Skeletal muscle tissue (tissue), 4 donors: ENCODE measurements around the gene LPAR3. TPM values are rescaled to one million over a fixed set of nuclear protein-coding genes. Genes with fewer than 3 reads are reported as not detected.

Source experiments
- H3K27ac ChIP-seq: one replicate; pipeline ENCODE4 v1.7.0; 2013; ENCODE audit warnings: mild to moderate bottlenecking, low read depth, low read length, inconsistent platforms
- H3K27me3 ChIP-seq, 3 donors: one replicate each; pipeline ENCODE4 v1.7.0; 2013; ENCODE audit warnings: low read length in 3 of 3; ENCODE audit not compliant: control insufficient read depth in 3 of 3, insufficient read depth in 3 of 3
- H3K36me3 ChIP-seq, 3 donors: one replicate each; pipeline ENCODE4 v1.7.0; 2013; ENCODE audit warnings: low read length in 3 of 3; ENCODE audit not compliant: control insufficient read depth in 3 of 3, insufficient read depth in 3 of 3
- H3K4me1 ChIP-seq, 3 donors: one replicate each; pipeline ENCODE4 v1.7.0; 2013; ENCODE audit warnings: low read length in 3 of 3, mild to moderate bottlenecking in 3 of 3; ENCODE audit not compliant: control insufficient read depth in 3 of 3, insufficient read depth in 3 of 3
- H3K4me3 ChIP-seq, 3 donors: one replicate each; pipeline ENCODE4 v1.7.0; 2013; ENCODE audit warnings: low read length in 3 of 3
- H3K9ac ChIP-seq, 3 donors: one replicate each; pipeline ENCODE4 v1.7.0; 2013; ENCODE audit warnings: low read length in 3 of 3, mild to moderate bottlenecking in 3 of 3, moderate library complexity in 2 of 3, low read depth in 1 of 3
- H3K9me3 ChIP-seq, 3 donors: one replicate each; pipeline ENCODE4 v1.7.0; 2013; ENCODE audit warnings: low read length in 3 of 3; ENCODE audit not compliant: control insufficient read depth in 3 of 3
- total RNA-seq: library from RNA; depleted of rRNA; stranded (reverse); fragments of >200 nt; gene quantifications from one replicate; pipeline ENCODE4 v1.2.3, GENCODE V29; 2014
- donor health status: Osteomylitis.

The LPAR3 gene
- total RNA-seq, 1 donor from 2014 or later, result under 0.01 TPM

GRCh38 chr1:84834419-84835064, 58.5 kb downstream of the LPAR3 start:
- Histone ChIP-seq H3K27me3 (peaks cover 0 to 2% (median 0%) of the 10 kb centered on the region in 3 donors), H3K9me3 (peaks cover 0 to 2% (median 0%) of the 10 kb centered on the region in 3 donors), H3K9ac (no peak overlapping the region), H3K36me3 (no peaks in the 10 kb centered on the region), H3K27ac (no peak overlapping the region), H3K4me3 (no peak overlapping the region), H3K4me1 (no peaks in the 10 kb centered on the region)

GRCh38 chr1:84833194-84833593, 59.8 kb downstream of the LPAR3 start:
- Histone ChIP-seq H3K4me3 (no peak overlapping the region), H3K9ac (no peak overlapping the region), H3K4me1 (no peaks in the 10 kb centered on the region), H3K9me3 (peaks cover 0 to 2% (median 0%) of the 10 kb centered on the region in 3 donors), H3K36me3 (no peaks in the 10 kb centered on the region), H3K27ac (no peak overlapping the region), H3K27me3 (peaks cover 0 to 2% (median 0%) of the 10 kb centered on the region in 3 donors)

- no peaks in the 10 kb centered on the region for H3K4me1 ChIP-seq
- no peak overlapping the region for H3K4me3 ChIP-seq
- no peaks in the 10 kb centered on the region for H3K27me3 ChIP-seq
- no peak overlapping the region for H3K27ac ChIP-seq
- H3K9ac ChIP-seq, result no peak overlapping the region
- H3K9me3 ChIP-seq, result no peaks in the 10 kb centered on the region
- H3K36me3 ChIP-seq, result no peaks in the 10 kb centered on the region
Observed at GRCh38 chr1:84830136-84830535, 62.9 kb downstream of the LPAR3 start.

- Histone ChIP-seq H3K9me3 (no peaks in the 10 kb centered on the region), H3K4me1 (no peaks in the 10 kb centered on the region)
Observed at GRCh38 chr1:84827976-84828375, 65.0 kb downstream of the LPAR3 start.

GRCh38 chr1:84827555-84827954, 65.5 kb downstream of the LPAR3 start:
- H3K9me3 ChIP-seq, result no peaks in the 10 kb centered on the region
- no peak overlapping the region for H3K9ac ChIP-seq
- no peak overlapping the region for H3K27ac ChIP-seq
- no peaks in the 10 kb centered on the region for H3K4me1 ChIP-seq
- H3K4me3 ChIP-seq, result no peak overlapping the region
- H3K27me3 ChIP-seq, result no peaks in the 10 kb centered on the region
- H3K36me3 ChIP-seq, result no peaks in the 10 kb centered on the region

More at GRCh38 chr1:84827976-84828375, 65.0 kb downstream of the LPAR3 start:
- H3K9ac ChIP-seq, result no peak overlapping the region
- no peaks in the 10 kb centered on the region for H3K27me3 ChIP-seq
- H3K27ac ChIP-seq, result no peak overlapping the region
- H3K4me3 ChIP-seq, result no peak overlapping the region
- H3K36me3 ChIP-seq, result no peaks in the 10 kb centered on the region

GRCh38 chr1:84825161-84825560, 67.8 kb downstream of the LPAR3 start:
- no peaks in the 10 kb centered on the region for H3K36me3 ChIP-seq
- no peaks in the 10 kb centered on the region for H3K27me3 ChIP-seq
- no peaks in the 10 kb centered on the region for H3K4me1 ChIP-seq
- H3K27ac ChIP-seq, result no peak overlapping the region
- H3K9ac ChIP-seq, result no peak overlapping the region
- no peak overlapping the region for H3K4me3 ChIP-seq
- no peaks in the 10 kb centered on the region for H3K9me3 ChIP-seq

GRCh38 chr1:84823991-84824390, 69.0 kb downstream of the LPAR3 start:
- H3K27me3 ChIP-seq, result no peaks in the 10 kb centered on the region
- H3K27ac ChIP-seq, result no peak overlapping the region
- no peaks in the 10 kb centered on the region for H3K36me3 ChIP-seq

GRCh38 chr1:84823511-84823910, 69.5 kb downstream of the LPAR3 start:
- Histone ChIP-seq H3K27me3 (no peaks in the 10 kb centered on the region), H3K9me3 (no peaks in the 10 kb centered on the region), H3K36me3 (no peaks in the 10 kb centered on the region), H3K4me3 (no peak overlapping the region), H3K9ac (no peak overlapping the region), H3K27ac (no peak overlapping the region), H3K4me1 (no peaks in the 10 kb centered on the region)

More at GRCh38 chr1:84823991-84824390, 69.0 kb downstream of the LPAR3 start:
- Histone ChIP-seq H3K9me3 (no peaks in the 10 kb centered on the region), H3K4me3 (no peak overlapping the region), H3K9ac (no peak overlapping the region), H3K4me1 (no peaks in the 10 kb centered on the region)

- Histone ChIP-seq H3K9me3 (no peaks in the 10 kb centered on the region), H3K27ac (no peak overlapping the region), H3K4me3 (no peak overlapping the region), H3K4me1 (no peaks in the 10 kb centered on the region), H3K27me3 (peaks cover 0 to 4% (median 3%) of the 10 kb centered on the region in 3 donors), H3K9ac (no peak overlapping the region), H3K36me3 (no peaks in the 10 kb centered on the region)
Observed at GRCh38 chr1:84810343-84810742, 82.7 kb downstream of the LPAR3 start.

- Histone ChIP-seq H3K9ac (no peak overlapping the region), H3K27ac (no peak overlapping the region), H3K9me3 (no peaks in the 10 kb centered on the region)
Observed at GRCh38 chr1:84809023-84809422, 84.0 kb downstream of the LPAR3 start.

More at GRCh38 chr1:84809023-84809422, 84.0 kb downstream of the LPAR3 start:
- Histone ChIP-seq H3K27me3 (peaks cover 0 to 4% (median 3%) of the 10 kb centered on the region in 3 donors), H3K4me1 (no peaks in the 10 kb centered on the region), H3K4me3 (no peak overlapping the region), H3K36me3 (no peaks in the 10 kb centered on the region)
